H1 (cell line): ENCODE data around the gene PRTN3. TPM values are rescaled to one million over a fixed set of nuclear protein-coding genes. Genes with fewer than 3 reads are reported as not detected.

Source experiments
- BRCA1 ChIP-seq: IDR thresholded peaks from 2 replicates; pipeline ENCODE4 v1.6.1; 2012; ENCODE audit warnings: low read depth, low read length, improper control_type of control experiment
- GABPA ChIP-seq: IDR thresholded peaks from 2 replicates; pipeline ENCODE4 v1.6.1; 2011; ENCODE audit warnings: mild to moderate bottlenecking, low read length, moderate library complexity, borderline replicate concordance; ENCODE audit not compliant: insufficient read depth
- GTF2F1 ChIP-seq: IDR thresholded peaks from 2 replicates; pipeline ENCODE4 v1.6.1; 2012; ENCODE audit warnings: low read depth, low read length, improper control_type of control experiment, borderline replicate concordance
- JUND ChIP-seq: IDR thresholded peaks from 2 replicates; pipeline ENCODE4 v1.6.1; 2011; ENCODE audit warnings: mild to moderate bottlenecking, improper control_type of control experiment, low read length
- MAFK ChIP-seq: IDR thresholded peaks from 2 replicates; pipeline ENCODE4 v1.6.1; 2012; ENCODE audit warnings: low read depth, mild to moderate bottlenecking, improper control_type of control experiment, low read length
- NRF1 ChIP-seq: IDR thresholded peaks from 2 replicates; pipeline ENCODE4 v1.6.1; 2011; ENCODE audit warnings: mild to moderate bottlenecking, low read depth, low read length, improper control_type of control experiment
- PHF8 ChIP-seq: fragments of 200-600 bp; sonication (generic); conservative IDR thresholded peaks from 2 replicates; pipeline ENCODE4 v1.7.1; 2012; ENCODE audit warnings: low read depth, mild to moderate bottlenecking, inconsistent platforms, low read length, moderate library complexity
- POLR2AphosphoS5 ChIP-seq: IDR thresholded peaks from 2 replicates; pipeline ENCODE4 v1.6.1; 2011; ENCODE audit warnings: low read depth, low read length
- RAD21 ChIP-seq, 2 experiments: IDR thresholded peaks in 1 of 2; conservative IDR thresholded peaks in 1 of 2; 2 replicates each; pipeline ENCODE4 v1.6.1; 2011; ENCODE audit warnings: low read depth in 2 of 2, low read length in 2 of 2, improper control_type of control experiment in 1 of 2, inconsistent platforms in 1 of 2, mild to moderate bottlenecking in 1 of 2, moderate library complexity in 1 of 2
- SP2 ChIP-seq: IDR thresholded peaks from 2 replicates; pipeline ENCODE4 v1.6.1; 2012; ENCODE audit warnings: mild to moderate bottlenecking, low read length, inconsistent platforms
- TBP ChIP-seq: IDR thresholded peaks from 2 replicates; pipeline ENCODE4 v1.6.1; 2011; ENCODE audit warnings: low read depth, low read length, improper control_type of control experiment
- TEAD4 ChIP-seq: IDR thresholded peaks from 2 replicates; pipeline ENCODE4 v1.6.1; 2012; ENCODE audit warnings: low read depth, low read length, inconsistent platforms, mixed read lengths
- YY1 ChIP-seq: IDR thresholded peaks from 2 replicates; pipeline ENCODE4 v1.6.1; 2011; ENCODE audit warnings: low read depth, mild to moderate bottlenecking, low read length
- polyA plus RNA-seq, 7 experiments: library from polyadenylated mRNA; depleted of rRNA in 3 of 7; stranded (reverse) in 5 of 7; unstranded in 2 of 7; fragments of >200 nt in 5 of 7; fragments of 200-250 nt in 2 of 7; gene quantifications; 1 replicate in 5 of 7; 2 replicates in 1 of 7; 4 replicates in 1 of 7; pipeline versions ENCODE4 v1.2.1 to v1.2.3, GENCODE V29; 2011 to 2013; ENCODE audit warnings: missing spikeins in 2 of 7, mixed read lengths in 2 of 7
- total RNA-seq: library from RNA; stranded (reverse); fragmentation: NEBNext Ultra II Directional; extraction: Animal tissue kit (Norgen Biotek cat#: 25700); gene quantifications from 2 replicates; pipeline ENCODE4 v1.2.1, GENCODE V29; 2021
- TF ChIP-seq, protein P1 (sequence below): IDR thresholded peaks from 2 replicates; pipeline ENCODE4 v1.6.1; 2012; ENCODE audit warnings: inconsistent platforms

PRTN3 gene
- total and polyA plus RNA-seq, 2 of the 8 experiments (the other 6 are each of a cell fraction or from before 2014, with no cell fraction given) = 0.39 to 2.1 TPM

GRCh38 chr19:799076-799881, 41.5 kb upstream of the PRTN3 start (continued):
- TF ChIP-seq JUND = no peak
- TF ChIP-seq PHF8 = no peak
- TF ChIP-seq SP2 = no peak
- TF ChIP-seq TEAD4 = 0 out of 2 replicates have a peak, but pooled peaks have one; percentile 23
- TF ChIP-seq POLR2AphosphoS5 = peak; percentile 41
- no peak for TF ChIP-seq BRCA1
- no peak for TF ChIP-seq NRF1
- TF ChIP-seq GABPA = no peak
- no peak for TF ChIP-seq GTF2F1
- TF ChIP-seq, protein P1, sequence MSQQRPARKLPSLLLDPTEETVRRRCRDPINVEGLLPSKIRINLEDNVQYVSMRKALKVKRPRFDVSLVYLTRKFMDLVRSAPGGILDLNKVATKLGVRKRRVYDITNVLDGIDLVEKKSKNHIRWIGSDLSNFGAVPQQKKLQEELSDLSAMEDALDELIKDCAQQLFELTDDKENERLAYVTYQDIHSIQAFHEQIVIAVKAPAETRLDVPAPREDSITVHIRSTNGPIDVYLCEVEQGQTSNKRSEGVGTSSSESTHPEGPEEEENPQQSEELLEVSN = no peak
- TF ChIP-seq RAD21 (IDR thresholded peaks at IDR 0.05 in 1 of 2, conservative IDR thresholded peaks at IDR 0.05 in 1 of 2; ENCODE audit: low read depth in 2 of 2, low read length in 2 of 2) = 0 out of 4 replicates have a peak, but pooled peaks have one; percentile 6 to 13
- TF ChIP-seq TBP = peak; percentile 27; the same call in 1 of the 2 replicates
- no peak for TF ChIP-seq MAFK
- peak; percentile 19; the same call in 1 of the 2 replicates for TF ChIP-seq YY1
